Measurements from ENCODE around the gene CFAP61.
"Not testable (repeated sequence)": the region's sequence is repeated elsewhere in the genome, so short reads cannot be mapped to it uniquely, and the experiment has no call there.

CFAP61 gene

GRCh38 chr20:20052074-20052970 lies at the start of gene CFAP61, which contains the start of gene CRNKL1:
CFAP61 (plus strand) TSS chr20:20052532; CDS start chr20:20056654, 4,122 bp downstream.
CRNKL1 (minus strand) TSS chr20:20052466; CDS start chr20:20052342, 124 bp downstream.
- DNase-seq, result peak; percentile 93

DNA sequence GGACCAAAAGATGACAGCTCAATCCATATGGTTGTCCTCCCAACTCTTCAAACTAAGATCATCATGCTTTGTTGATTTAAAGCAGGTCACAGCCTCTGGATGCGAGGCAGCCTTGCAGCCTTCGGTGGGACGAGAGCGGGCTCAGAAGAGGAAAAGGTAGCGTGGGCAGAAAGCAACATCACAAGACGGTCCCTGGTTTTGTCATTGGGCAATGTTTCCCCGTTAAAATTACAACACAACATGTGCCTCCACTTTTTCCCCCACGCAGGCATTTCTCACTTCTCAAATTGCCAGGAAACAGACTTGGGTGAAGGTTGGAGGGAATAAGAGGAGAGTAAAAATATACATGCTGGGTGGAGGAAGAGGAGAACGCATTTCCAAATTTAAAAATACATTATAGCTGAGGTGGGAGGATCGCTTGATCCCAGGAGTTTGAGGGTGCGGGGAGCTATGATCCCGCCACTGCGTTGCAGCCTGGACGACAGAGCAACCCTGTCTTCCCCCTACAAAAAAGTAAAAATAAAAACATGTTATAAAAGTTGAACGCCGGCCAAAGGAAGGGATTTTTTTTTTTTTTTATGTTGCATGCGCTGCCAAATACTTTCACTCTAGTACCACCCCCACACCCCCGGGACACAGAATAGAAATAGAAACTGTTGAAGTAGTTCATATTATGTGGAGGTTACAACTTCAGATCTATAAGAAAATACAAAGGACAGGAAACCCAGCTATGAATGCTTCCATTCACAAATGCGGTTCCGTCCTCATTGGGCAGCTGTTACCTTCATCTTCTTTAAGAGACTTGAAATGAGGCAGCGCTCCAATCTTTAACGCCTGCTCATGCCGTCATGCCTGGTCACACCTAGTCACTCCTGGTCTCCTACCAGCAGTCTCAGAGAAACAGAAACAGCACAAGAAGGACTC lies 49.0 kb upstream of the CFAP61 start:
- no peak for DNase-seq

DNA sequence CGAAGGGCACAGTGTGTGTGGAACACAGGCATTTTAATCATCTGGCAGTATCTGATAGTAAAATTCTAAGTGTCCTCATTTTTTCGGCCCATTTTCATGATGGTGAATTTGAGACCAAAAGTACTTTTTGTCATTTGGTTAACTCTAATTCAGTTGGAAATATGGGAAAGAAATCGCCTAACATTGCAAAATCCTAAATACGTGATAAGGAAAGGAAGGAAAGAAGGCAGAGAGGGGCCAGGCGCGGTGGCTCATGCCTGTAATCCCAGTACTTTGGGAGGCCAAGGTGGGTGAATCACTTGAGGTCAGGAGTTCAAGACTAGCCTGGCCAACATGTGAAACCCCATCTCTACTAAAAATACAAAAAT lies 48.4 kb upstream of the CFAP61 start:
- not testable (repeated sequence) for DNase-seq

GRCh38 chr20:20005342-20005741 lies 47.0 kb upstream of the CFAP61 start:
- DNase-seq, result no peak

DNA sequence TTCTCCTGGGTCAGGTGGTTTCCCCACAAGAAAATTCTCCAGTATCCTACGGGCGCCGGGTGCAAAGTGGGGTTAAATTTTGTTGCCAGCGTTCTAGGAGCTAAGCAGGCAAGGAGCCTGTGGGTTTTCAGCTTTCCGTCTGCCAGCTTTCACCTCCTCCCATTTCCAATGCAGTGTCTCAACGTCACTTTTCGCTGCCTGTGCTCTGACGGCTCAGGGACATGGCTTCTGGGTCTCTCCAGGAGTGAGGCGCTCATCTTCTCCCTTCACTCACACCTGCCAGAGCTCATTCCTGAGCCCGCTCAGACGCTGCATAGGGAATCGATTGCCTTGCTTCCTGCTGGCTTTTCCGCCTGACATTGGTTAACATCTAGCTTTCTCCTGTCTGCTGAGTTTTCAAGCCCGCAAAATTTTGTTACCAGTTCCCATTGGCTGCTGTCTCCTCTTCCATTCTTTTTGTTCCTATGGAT lies 42.5 kb upstream of the CFAP61 start:
- DNase-seq, result peak; percentile 40

- peak; percentile 22 for DNase-seq
Observed at GRCh38 chr20:20010639-20011500, 41.5 kb upstream of the CFAP61 start.

DNA sequence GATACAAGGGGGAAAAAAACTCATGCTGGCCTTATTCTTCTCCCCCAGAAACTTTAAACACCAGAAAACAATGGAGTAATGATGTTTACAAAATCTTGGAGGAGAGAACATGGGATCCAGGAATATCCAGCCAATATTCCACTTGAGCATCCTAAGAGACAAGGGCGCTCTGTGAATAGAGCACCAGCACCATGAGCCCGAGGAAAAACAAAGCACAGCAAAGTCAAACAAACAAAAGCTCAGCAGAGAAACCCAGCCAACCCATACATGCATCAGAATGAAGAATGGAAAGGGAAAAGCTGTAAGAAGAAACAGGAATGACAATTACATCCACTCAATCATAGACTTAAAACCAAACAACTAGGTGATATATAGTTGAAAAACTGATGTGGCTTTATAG lies 39.8 kb upstream of the CFAP61 start:
- no peak for DNase-seq

- no peak for DNase-seq
Observed at GRCh38 chr20:20014659-20015058, 37.7 kb upstream of the CFAP61 start.

DNA sequence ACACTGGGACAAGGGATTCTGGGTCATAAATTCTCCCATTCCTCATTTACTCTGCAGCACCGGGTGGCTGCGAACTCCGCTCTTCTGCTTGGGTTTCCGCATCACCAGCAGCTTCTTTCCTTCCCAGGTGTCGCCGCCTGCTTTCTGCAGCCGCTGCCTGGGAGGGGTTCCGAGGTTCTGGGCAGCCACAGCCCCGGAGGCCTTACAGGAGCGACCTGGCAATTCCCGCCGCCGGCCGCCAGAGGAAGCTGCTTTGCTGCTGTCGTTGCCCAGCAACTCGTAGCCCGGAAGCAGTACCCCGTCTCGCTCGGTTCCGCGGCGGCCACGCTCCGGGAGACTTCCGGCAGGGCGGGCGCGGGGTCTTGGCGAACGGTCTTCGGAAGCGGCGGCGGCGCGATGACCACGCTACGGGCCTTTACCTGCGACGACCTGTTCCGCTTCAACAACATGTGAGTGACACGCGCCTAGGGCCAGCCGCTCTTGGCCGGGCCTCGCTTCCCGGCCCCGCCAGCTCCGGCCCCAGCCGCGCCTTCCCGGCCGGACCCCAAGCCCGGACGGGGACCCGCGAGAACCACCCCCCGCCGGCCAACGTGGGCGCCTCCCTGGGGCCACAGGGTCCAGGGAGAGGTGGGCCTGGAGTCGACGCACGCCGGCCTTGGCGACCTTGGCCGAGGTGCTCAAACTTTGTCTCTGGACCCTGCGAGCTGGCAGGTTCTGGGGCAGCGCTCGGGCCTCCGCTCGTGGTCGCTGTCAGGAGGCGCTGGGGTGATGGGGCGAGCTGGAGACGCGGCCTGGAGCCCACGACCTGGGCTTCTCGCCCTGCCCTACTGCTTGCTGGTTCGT lies 35.1 kb upstream of the CFAP61 start, which contains the start of gene NAA20:
NAA20 (plus strand) TSS at position 362 of the 843 bp plus-strand sequence; CDS start at position 397, 35 bp downstream.
- peak; percentile 89 for DNase-seq

DNA sequence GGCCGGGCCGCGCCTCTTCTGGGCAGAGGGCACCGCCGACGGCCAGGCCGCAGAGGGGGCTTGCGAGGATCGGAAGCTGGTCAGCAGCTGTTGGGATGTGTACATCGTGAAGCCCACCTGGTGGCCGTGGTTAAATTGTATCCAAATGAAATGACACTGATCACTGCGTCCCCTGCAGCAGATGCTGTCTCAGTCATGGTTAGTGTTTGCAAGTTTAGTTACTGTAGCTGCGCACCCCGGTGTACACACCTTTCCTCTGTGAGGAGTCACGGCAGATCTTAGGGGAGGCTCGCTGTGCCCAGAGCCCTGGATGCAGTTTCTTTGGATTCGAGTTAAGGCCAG lies 34.5 kb upstream of the CFAP61 start:
- DNase-seq, result no peak

DNA sequence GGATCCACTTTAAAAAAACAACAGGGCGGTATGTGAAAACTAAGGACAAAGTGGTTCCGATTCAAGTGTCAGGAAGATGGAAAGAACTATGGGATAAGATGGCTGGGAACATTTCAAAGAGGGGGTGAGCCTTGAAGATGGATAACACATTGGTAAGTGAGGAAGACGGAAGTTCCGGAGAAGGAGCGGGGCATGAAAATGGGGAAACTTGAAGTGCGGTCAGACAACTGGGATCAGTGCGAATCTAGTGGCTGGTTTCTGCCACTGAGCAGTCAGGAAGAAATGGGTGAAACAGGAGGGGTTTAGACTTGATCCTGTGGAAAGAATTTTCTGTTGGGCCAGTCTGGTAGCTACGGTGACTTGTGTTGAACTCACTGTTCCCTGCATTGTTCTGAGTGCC lies 34.0 kb upstream of the CFAP61 start:
- no peak for DNase-seq

- DNase-seq, result no peak
Observed at GRCh38 chr20:20019123-20019522, 33.2 kb upstream of the CFAP61 start.

GRCh38 chr20:20020908-20021307 lies 31.4 kb upstream of the CFAP61 start:
- no peak for DNase-seq

- DNase-seq, result no peak
Observed at GRCh38 chr20:20021835-20022234, 30.5 kb upstream of the CFAP61 start.

DNA sequence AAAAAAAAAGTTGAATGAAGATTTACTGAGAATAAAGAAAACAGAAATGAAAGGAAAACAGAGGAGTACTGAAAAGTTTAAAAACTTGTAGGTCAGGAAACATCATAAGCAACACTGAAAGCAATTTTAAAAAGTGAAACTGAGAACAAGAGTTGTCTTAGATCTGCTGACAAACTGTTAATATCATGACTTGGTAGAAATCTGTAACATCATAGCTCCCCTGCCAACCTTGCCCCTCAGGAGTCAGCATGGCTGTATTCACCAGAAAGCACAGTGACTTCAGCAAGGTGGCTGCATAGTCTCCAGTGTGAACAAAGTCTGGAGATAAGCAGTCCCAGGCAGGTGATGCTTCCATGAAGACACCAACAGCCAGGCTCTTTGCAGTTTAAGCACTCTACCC lies 29.8 kb upstream of the CFAP61 start:
- DNase-seq, result no peak

DNA sequence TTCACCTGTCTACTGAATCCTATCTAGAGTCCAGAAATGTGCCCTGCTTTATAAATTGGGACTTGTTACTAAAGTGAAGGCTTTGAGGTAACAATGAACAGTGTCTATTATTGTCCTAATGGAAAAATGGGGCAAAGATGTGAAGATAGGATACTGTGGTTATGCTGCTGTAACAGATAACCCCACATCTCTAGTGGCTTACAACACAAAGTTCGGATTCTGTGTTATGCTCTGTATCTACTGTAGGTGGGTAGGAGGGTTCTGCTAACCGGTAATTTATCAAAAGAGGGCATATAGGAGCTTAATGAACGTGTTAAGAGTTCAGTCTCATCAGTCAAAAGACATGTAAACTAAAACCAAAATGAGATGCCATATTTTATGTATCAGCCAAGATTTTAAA lies 28.9 kb upstream of the CFAP61 start:
- no peak for DNase-seq

GRCh38 chr20:20024942-20025341 lies 27.4 kb upstream of the CFAP61 start:
- DNase-seq, result no peak

- no peak for DNase-seq
Observed at GRCh38 chr20:20027284-20027683, 25.0 kb upstream of the CFAP61 start.

DNA sequence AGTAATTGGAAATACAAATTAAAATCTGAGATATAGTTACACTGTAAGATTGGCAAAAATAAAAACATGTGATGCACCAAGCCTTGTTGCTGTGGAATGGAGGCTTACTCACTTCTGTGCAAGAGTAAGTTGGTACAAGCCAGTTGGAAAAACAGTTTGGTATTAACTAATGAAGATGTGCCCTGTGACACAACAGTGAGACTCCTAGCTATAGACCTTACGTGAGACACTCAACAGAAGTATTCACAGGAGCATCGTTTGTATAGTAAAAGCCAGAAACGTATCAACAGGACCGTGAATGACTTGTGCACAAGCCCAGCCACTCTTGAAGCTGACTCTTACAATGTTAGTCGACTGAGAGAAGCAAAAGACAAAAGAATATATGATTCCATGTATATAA lies 20.5 kb upstream of the CFAP61 start:
- DNase-seq, result no peak

- DNase-seq, result no peak
Observed at GRCh38 chr20:20034486-20034885, 17.8 kb upstream of the CFAP61 start.

- no peak for DNase-seq
Observed at GRCh38 chr20:20036756-20037155, 15.6 kb upstream of the CFAP61 start.

- DNase-seq, result no peak
Observed at GRCh38 chr20:20037960-20038359, 14.4 kb upstream of the CFAP61 start.

All from NCI-H1092 (cell line).